OCI-LY7 (cell line): ENCODE measurements around the gene TLE5. TPM values are rescaled to one million over a fixed set of nuclear protein-coding genes. Genes with fewer than 3 reads are reported as not detected.

ENCODE experiments used
- BruUV-seq: library from RNA; stranded (reverse); fragments of 400-500 nt; replicated peaks from 2 replicates; lab custom pipeline; 2021; lab: Mats Ljungman, UMichigan
- CTCF ChIA-PET: fragments of 300-600 bp; sonication (Branson Sonifier 250); formaldehyde crosslinking; loops from one replicate; lab custom pipeline; 2022; ENCODE audit warnings: antibody characterized with exemption; ENCODE audit not compliant: unreplicated experiment; lab: Charles Lee
- POLR2A ChIA-PET: fragments of 300-600 bp; sonication (Branson Sonifier 250); formaldehyde crosslinking; loops from one replicate; lab custom pipeline; 2022; ENCODE audit warnings: antibody characterized with exemption; lab: Charles Lee
- DNase-seq: peaks from one replicate; pipeline ENCODE4 v3.0.0-alpha.2; 2015; ENCODE audit warnings: low spot score
- H2AFZ ChIP-seq: fragments of 200-600 bp; sonication (generic), shearing (Covaris generic); 2 replicates; pipeline ENCODE4 v1.6.1; 2014; ENCODE audit warnings: mild to moderate bottlenecking, antibody characterized with exemption, low read length, moderate library complexity
- H3K27ac ChIP-seq: fragments of 200-600 bp; sonication (generic); 2 replicates; pipeline ENCODE4 v1.5.1; 2014; ENCODE audit warnings: mixed run types, low read depth, mild to moderate bottlenecking, moderate library complexity, low read length, inconsistent platforms; ENCODE audit not compliant: poor library complexity, severe bottlenecking
- H3K36me3 ChIP-seq: fragments of 200-600 bp; sonication (generic); 2 replicates; pipeline ENCODE4 v1.6.1; 2014; ENCODE audit warnings: mild to moderate bottlenecking, antibody characterized with exemption, low read length, moderate library complexity, mixed read lengths; ENCODE audit not compliant: insufficient read depth
- H3K4me1 ChIP-seq: fragments of 200-600 bp; sonication (generic); 2 replicates; pipeline ENCODE4 v1.5.1; 2014; ENCODE audit warnings: mild to moderate bottlenecking, low read length; ENCODE audit not compliant: insufficient read depth, poor library complexity, severe bottlenecking
- H3K4me2 ChIP-seq: fragments of 200-600 bp; sonication (generic); 2 replicates; pipeline ENCODE4 v1.6.1; 2014; ENCODE audit warnings: mild to moderate bottlenecking, low read length
- H3K4me3 ChIP-seq: fragments of 200-600 bp; sonication (generic); 2 replicates; pipeline ENCODE4 v1.5.1; 2014; ENCODE audit warnings: mild to moderate bottlenecking, low read depth, low read length; ENCODE audit not compliant: poor library complexity, severe bottlenecking
- H3K79me2 ChIP-seq: fragments of 200-600 bp; sonication (generic); 2 replicates; pipeline ENCODE4 v1.6.1; 2016; ENCODE audit warnings: low read depth, mild to moderate bottlenecking, low read length, moderate library complexity, mixed read lengths; ENCODE audit not compliant: insufficient read depth
- H3K9me2 ChIP-seq: fragments of 200-600 bp; sonication (generic); 2 replicates; pipeline ENCODE4 v1.6.1; 2016; ENCODE audit warnings: mild to moderate bottlenecking, low read length, mixed read lengths; ENCODE audit not compliant: insufficient read depth
- H3K9me3 ChIP-seq: fragments of 200-600 bp; sonication (generic); 2 replicates; pipeline ENCODE4 v1.6.1; 2014; ENCODE audit warnings: mild to moderate bottlenecking, mixed run types, low read length, mixed read lengths
- H4K20me1 ChIP-seq: fragments of 200-600 bp; sonication (generic); 2 replicates; pipeline ENCODE4 v1.6.1; 2014; ENCODE audit warnings: mild to moderate bottlenecking, antibody characterized with exemption, low read length, moderate library complexity, mixed read lengths; ENCODE audit not compliant: insufficient read depth
- CTCF ChIP-seq: fragments of 200-600 bp; sonication (generic); conservative IDR thresholded peaks from 2 replicates; pipeline ENCODE4 v1.5.1; 2014; ENCODE audit warnings: mild to moderate bottlenecking, antibody characterized with exemption, low read length, moderate library complexity, mixed read lengths
- EZH2phosphoT487 ChIP-seq: fragments of 200-600 bp; sonication (generic); IDR thresholded peaks from 2 replicates; pipeline ENCODE4 v1.6.1; 2018; ENCODE audit warnings: low read depth, borderline replicate concordance, mild to moderate bottlenecking, mixed run types, antibody characterized with exemption, low read length, moderate library complexity, mixed read lengths
- intact Hi-C: fragments of 100-400 bp; cut with micrococcal nuclease; formaldehyde crosslinking; loops from one replicate; pipeline ENCODE4 v1.10.0; 2022; ENCODE audit not compliant: unreplicated experiment
- total RNA-seq, 2 experiments: library from RNA; depleted of rRNA in 1 of 2; stranded (reverse); fragments of >200 nt in 1 of 2; shearing (Covaris generic) in 1 of 2; gene quantifications; 2 replicates each; pipeline ENCODE4 v1.2.3, GENCODE V29; 2014 to 2022

The TLE5 gene
- total RNA-seq, 2 experiments from 2014 or later: 376 to 424 TPM

DNA sequence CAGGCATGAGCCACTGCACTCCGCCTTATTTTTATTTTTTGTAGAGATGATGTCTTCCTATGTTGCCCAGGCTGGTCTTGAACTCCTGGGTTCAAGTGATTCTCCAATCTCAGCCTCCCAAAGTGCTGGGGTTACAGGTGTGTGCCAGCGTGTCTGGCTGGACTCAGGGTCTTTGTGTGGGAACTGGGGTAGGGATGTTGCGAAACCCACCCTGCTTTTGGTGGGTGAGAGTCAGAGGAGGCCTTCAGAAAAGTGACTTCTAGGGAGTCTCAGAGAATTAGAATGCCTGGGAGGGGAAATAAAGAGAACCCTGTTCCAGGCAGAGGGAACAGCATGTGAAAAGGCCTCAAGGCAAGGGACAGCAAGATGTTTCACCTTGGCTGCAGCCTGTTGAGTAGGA lies 13.2 kb downstream of the TLE5 start:
- DNase-seq: no peak
- BruUV-seq: no TSS peak
- Histone ChIP-seq H3K4me1 (peaks cover 11% of the 10 kb centered on the region), H2AFZ (no peak overlapping the region), H4K20me1 (no peaks in the 10 kb centered on the region), H3K9me3 (no peaks in the 10 kb centered on the region), H3K27ac (no peak overlapping the region), H3K36me3 (peaks cover 19% of the 10 kb centered on the region), H3K4me3 (no peak overlapping the region), H3K4me2 (no peak overlapping the region), H3K79me2 (no peaks in the 10 kb centered on the region), H3K9me2 (no peaks in the 10 kb centered on the region)
- ChIA-PET POLR2A (no interaction called here), CTCF (no interaction called here)
- TF ChIP-seq CTCF (no peak), EZH2phosphoT487 (no peak)
- intact Hi-C loops: no loop called here

DNA sequence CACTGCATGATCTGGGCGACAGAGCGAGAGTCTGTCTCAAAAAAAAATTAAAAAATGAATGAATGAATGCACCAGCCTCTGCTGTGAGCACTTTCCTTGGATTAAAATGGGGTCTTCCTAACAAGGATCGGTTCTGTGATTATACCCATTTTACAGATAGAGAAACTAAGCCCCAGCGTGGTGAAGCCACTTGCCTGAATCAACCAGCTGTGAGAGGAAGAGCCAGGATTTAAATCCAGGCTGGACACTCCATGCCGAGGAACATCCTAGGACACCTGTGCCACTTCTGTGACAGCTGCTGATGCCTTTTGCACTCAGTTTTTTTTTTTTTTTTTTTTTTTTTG lies 14.1 kb downstream of the TLE5 start:
- H3K4me3 ChIP-seq: no peak overlapping the region
- H2AFZ ChIP-seq: no peak overlapping the region; the same call in 1 of the 2 replicates
- H4K20me1 ChIP-seq: no peaks in the 10 kb centered on the region
- no TSS peak for BruUV-seq
- peaks cover 11% of the 10 kb centered on the region for H3K4me1 ChIP-seq
- H3K9me2 ChIP-seq: no peaks in the 10 kb centered on the region
- ChIA-PET POLR2A (no interaction called here), CTCF (no interaction called here)
- intact Hi-C loops: no loop called here
- DNase-seq: no peak
- no peak for TF ChIP-seq EZH2phosphoT487
- TF ChIP-seq CTCF: no peak
- no peak overlapping the region for H3K27ac ChIP-seq
- H3K9me3 ChIP-seq: no peaks in the 10 kb centered on the region
- H3K4me2 ChIP-seq: no peak overlapping the region
- no peaks in the 10 kb centered on the region for H3K79me2 ChIP-seq
- peaks cover 12% of the 10 kb centered on the region for H3K36me3 ChIP-seq

- Histone ChIP-seq H3K4me3 (peak overlapping the region; percentile 47), H3K9me3 (no peaks in the 10 kb centered on the region), H3K79me2 (no peaks in the 10 kb centered on the region), H3K36me3 (peaks cover 7% of the 10 kb centered on the region), H3K4me1 (peaks cover 11% of the 10 kb centered on the region), H3K9me2 (no peaks in the 10 kb centered on the region), H4K20me1 (no peaks in the 10 kb centered on the region), H2AFZ (peak overlapping the region; percentile 53; the same call in 1 of the 2 replicates), H3K4me2 (peak overlapping the region; percentile 50), H3K27ac (no peak overlapping the region)
- intact Hi-C loops: no loop called here
- CTCF ChIA-PET: no interaction called here
- no TSS peak for BruUV-seq
- POLR2A ChIA-PET: no interaction called here
- peak; percentile 46 for DNase-seq
- TF ChIP-seq EZH2phosphoT487: no peak
- no peak for TF ChIP-seq CTCF
Measured at GRCh38 chr19:3047496-3048189, 14.7 kb downstream of the TLE5 start.
